ENCODE results near the gene MAGEB2. TPM values are rescaled to one million over a fixed set of nuclear protein-coding genes. Genes with fewer than 3 reads are reported as not detected.

MAGEB2 gene
- polyA plus RNA-seq, 1 donor from 2014 or later: not detected

DNA sequence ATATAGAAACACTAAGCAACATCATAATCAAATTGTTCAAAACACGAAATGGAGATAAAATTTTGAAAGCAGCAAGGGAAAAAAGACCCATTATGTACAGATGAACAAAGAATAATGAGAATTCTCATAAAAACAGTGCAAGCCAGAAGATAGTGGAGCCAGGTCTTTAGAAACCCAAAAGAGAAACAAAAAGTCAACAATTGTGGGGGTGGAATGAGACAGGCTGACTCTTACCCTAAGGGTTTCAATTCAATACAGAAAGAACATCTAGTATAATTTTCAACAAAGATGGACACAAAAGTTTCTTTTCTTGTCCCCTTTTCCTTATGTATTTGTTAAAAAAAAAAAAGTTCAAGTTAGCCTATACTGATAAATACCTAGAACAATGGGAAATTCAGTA is 34.0 kb upstream of the MAGEB2 start:
- no peaks in the 10 kb centered on the region for H3K36me3 ChIP-seq (ENCODE audit: insufficient read depth, low read length)
- H3K9me2 ChIP-seq (ENCODE audit: insufficient read depth, low read length): no peaks in the 10 kb centered on the region
- no peak overlapping the region for H3K9ac ChIP-seq (ENCODE audit: low read length)
- no peaks in the 10 kb centered on the region for H3K9me3 ChIP-seq (ENCODE audit: low read length)
- H3K4me2 ChIP-seq (ENCODE audit: low read length): no peak overlapping the region
- H3F3A ChIP-seq (ENCODE audit: insufficient read depth, low read length, poor library complexity, severe bottlenecking): no peaks in the 10 kb centered on the region
- H4K20me1 ChIP-seq (ENCODE audit: insufficient read depth): no peaks in the 10 kb centered on the region
- no peaks in the 10 kb centered on the region for H3K79me2 ChIP-seq (replicated peaks; ENCODE audit: insufficient read depth, low read length)
- H3K27ac ChIP-seq (ENCODE audit: low read length): no peak overlapping the region
- TF ChIP-seq POLR2AphosphoS5 (IDR thresholded peaks at IDR 0.05) (no peak), SMC3 (conservative IDR thresholded peaks at IDR 0.05; ENCODE audit: poor library complexity) (no peak), EZH2 (IDR thresholded peaks at IDR 0.05; ENCODE audit: borderline replicate concordance, insufficient read depth, low read length, poor library complexity, severe bottlenecking) (no peak), TAF1 (IDR thresholded peaks at IDR 0.05; ENCODE audit: low read depth) (no peak), EP300 (conservative IDR thresholded peaks at IDR 0.05; ENCODE audit: poor library complexity, severe bottlenecking) (no peak), RAD21 (conservative IDR thresholded peaks at IDR 0.05) (no peak), MXI1 (conservative IDR thresholded peaks at IDR 0.05; ENCODE audit: poor library complexity, severe bottlenecking) (no peak)
- TF ChIP-seq, protein P1, sequence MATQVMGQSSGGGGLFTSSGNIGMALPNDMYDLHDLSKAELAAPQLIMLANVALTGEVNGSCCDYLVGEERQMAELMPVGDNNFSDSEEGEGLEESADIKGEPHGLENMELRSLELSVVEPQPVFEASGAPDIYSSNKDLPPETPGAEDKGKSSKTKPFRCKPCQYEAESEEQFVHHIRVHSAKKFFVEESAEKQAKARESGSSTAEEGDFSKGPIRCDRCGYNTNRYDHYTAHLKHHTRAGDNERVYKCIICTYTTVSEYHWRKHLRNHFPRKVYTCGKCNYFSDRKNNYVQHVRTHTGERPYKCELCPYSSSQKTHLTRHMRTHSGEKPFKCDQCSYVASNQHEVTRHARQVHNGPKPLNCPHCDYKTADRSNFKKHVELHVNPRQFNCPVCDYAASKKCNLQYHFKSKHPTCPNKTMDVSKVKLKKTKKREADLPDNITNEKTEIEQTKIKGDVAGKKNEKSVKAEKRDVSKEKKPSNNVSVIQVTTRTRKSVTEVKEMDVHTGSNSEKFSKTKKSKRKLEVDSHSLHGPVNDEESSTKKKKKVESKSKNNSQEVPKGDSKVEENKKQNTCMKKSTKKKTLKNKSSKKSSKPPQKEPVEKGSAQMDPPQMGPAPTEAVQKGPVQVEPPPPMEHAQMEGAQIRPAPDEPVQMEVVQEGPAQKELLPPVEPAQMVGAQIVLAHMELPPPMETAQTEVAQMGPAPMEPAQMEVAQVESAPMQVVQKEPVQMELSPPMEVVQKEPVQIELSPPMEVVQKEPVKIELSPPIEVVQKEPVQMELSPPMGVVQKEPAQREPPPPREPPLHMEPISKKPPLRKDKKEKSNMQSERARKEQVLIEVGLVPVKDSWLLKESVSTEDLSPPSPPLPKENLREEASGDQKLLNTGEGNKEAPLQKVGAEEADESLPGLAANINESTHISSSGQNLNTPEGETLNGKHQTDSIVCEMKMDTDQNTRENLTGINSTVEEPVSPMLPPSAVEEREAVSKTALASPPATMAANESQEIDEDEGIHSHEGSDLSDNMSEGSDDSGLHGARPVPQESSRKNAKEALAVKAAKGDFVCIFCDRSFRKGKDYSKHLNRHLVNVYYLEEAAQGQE (IDR thresholded peaks at IDR 0.05; ENCODE audit: borderline replicate concordance): no peak
- TF ChIP-seq, protein P2, sequence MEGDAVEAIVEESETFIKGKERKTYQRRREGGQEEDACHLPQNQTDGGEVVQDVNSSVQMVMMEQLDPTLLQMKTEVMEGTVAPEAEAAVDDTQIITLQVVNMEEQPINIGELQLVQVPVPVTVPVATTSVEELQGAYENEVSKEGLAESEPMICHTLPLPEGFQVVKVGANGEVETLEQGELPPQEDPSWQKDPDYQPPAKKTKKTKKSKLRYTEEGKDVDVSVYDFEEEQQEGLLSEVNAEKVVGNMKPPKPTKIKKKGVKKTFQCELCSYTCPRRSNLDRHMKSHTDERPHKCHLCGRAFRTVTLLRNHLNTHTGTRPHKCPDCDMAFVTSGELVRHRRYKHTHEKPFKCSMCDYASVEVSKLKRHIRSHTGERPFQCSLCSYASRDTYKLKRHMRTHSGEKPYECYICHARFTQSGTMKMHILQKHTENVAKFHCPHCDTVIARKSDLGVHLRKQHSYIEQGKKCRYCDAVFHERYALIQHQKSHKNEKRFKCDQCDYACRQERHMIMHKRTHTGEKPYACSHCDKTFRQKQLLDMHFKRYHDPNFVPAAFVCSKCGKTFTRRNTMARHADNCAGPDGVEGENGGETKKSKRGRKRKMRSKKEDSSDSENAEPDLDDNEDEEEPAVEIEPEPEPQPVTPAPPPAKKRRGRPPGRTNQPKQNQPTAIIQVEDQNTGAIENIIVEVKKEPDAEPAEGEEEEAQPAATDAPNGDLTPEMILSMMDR (IDR thresholded peaks at IDR 0.05; ENCODE audit: poor library complexity, severe bottlenecking): no peak
- no peaks in the 10 kb centered on the region for H3K27me3 ChIP-seq (ENCODE audit: insufficient read depth, low read depth, low read length)
- H3K4me3 ChIP-seq (ENCODE audit: low read length): no peak overlapping the region
- H2AFZ ChIP-seq (ENCODE audit: low read depth, low read length): no peak overlapping the region

DNA sequence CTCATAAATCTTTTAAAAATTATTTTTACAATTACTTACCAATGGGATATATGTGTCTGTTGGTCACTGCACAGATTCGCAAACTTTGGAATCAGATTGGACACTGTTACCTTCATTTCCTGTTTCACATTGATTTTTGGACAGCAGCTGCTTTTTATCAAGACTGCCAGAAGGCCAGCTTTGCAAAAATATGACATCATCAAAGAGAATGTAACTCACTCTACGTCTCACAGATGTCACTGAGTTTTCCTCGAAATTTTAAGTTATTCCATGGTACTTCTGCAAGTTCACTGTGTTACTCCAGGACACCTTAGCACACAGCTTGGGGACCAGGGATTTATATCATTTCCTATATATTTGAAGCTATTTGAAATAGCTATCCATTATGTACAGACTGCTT is 31.8 kb upstream of the MAGEB2 start:
- no peaks in the 10 kb centered on the region for H3K36me3 ChIP-seq (ENCODE audit: insufficient read depth, low read length)
- H3K4me2 ChIP-seq (ENCODE audit: low read length): no peak overlapping the region
- no peak overlapping the region for H2AFZ ChIP-seq (ENCODE audit: low read depth, low read length)
- TF ChIP-seq EP300 (conservative IDR thresholded peaks at IDR 0.05; ENCODE audit: poor library complexity, severe bottlenecking) (no peak), TAF1 (IDR thresholded peaks at IDR 0.05; ENCODE audit: low read depth) (no peak), MXI1 (conservative IDR thresholded peaks at IDR 0.05; ENCODE audit: poor library complexity, severe bottlenecking) (no peak)
- TF ChIP-seq, protein P2 (IDR thresholded peaks at IDR 0.05; ENCODE audit: poor library complexity, severe bottlenecking): no peak
- no peaks in the 10 kb centered on the region for H3K27me3 ChIP-seq (ENCODE audit: insufficient read depth, low read depth, low read length)
- no peaks in the 10 kb centered on the region for H3K9me2 ChIP-seq (ENCODE audit: insufficient read depth, low read length)
- H3F3A ChIP-seq (ENCODE audit: insufficient read depth, low read length, poor library complexity, severe bottlenecking): no peaks in the 10 kb centered on the region
- H3K9ac ChIP-seq (ENCODE audit: low read length): no peak overlapping the region
- no peaks in the 10 kb centered on the region for H3K9me3 ChIP-seq (ENCODE audit: low read length)
- H4K20me1 ChIP-seq (ENCODE audit: insufficient read depth): no peaks in the 10 kb centered on the region
- no peaks in the 10 kb centered on the region for H3K79me2 ChIP-seq (replicated peaks; ENCODE audit: insufficient read depth, low read length)
- H3K27ac ChIP-seq (ENCODE audit: low read length): no peak overlapping the region
- no peak overlapping the region for H3K4me3 ChIP-seq (ENCODE audit: low read length)
